Smooth muscle cell (in vitro differentiated cells): ENCODE measurements around the gene VPS52. TPM values are rescaled to one million over a fixed set of nuclear protein-coding genes. Genes with fewer than 3 reads are reported as not detected.
"Not testable (repeated sequence)": the region's sequence is repeated elsewhere in the genome, so short reads cannot be mapped to it uniquely, and the experiment has no call there.

Experiments used
- DNase-seq: peaks from one replicate; lab custom pipeline; 2025; ENCODE audit not compliant: unreplicated experiment; lab: John Stamatoyannopoulos, UW
- H2AFZ ChIP-seq: fragments of 200-600 bp; sonication (generic); 2 replicates; pipeline ENCODE4 v1.6.0; 2016; ENCODE audit warnings: antibody characterized with exemption, low read depth, mild to moderate bottlenecking
- H3F3A ChIP-seq: fragments of 200-600 bp; sonication (generic); 2 replicates; pipeline ENCODE4 v1.6.0; 2017; ENCODE audit warnings: antibody characterized with exemption, low read depth
- H3K27ac ChIP-seq: fragments of 200-600 bp; sonication (generic); 2 replicates; pipeline ENCODE4 v1.5.1; 2016; ENCODE audit warnings: low read depth, mild to moderate bottlenecking
- H3K27me3 ChIP-seq: fragments of 200-600 bp; sonication (generic); 2 replicates; pipeline ENCODE4 v1.6.1; 2016; ENCODE audit warnings: low read depth, mild to moderate bottlenecking
- H3K36me3 ChIP-seq: fragments of 200-600 bp; sonication (generic); 2 replicates; pipeline ENCODE4 v1.5.1; 2016; ENCODE audit warnings: low read depth
- H3K4me1 ChIP-seq: fragments of 200-600 bp; sonication (generic); 2 replicates; pipeline ENCODE4 v1.5.1; 2016; ENCODE audit warnings: low read depth
- H3K4me2 ChIP-seq: fragments of 200-600 bp; sonication (generic); 2 replicates; pipeline ENCODE4 v1.6.0; 2016; ENCODE audit warnings: mild to moderate bottlenecking
- H3K4me3 ChIP-seq: fragments of 200-600 bp; sonication (generic); 2 replicates; pipeline ENCODE4 v1.5.1; 2016; ENCODE audit warnings: mild to moderate bottlenecking
- H3K79me2 ChIP-seq: fragments of 200-600 bp; sonication (generic); 2 replicates; pipeline ENCODE4 v1.6.0; 2016; ENCODE audit warnings: low read depth, mild to moderate bottlenecking
- H3K9ac ChIP-seq: fragments of 200-600 bp; sonication (generic); 2 replicates; pipeline ENCODE4 v1.6.0; 2016; ENCODE audit warnings: low read depth
- H3K9me3 ChIP-seq: fragments of 200-600 bp; sonication (generic); replicated peaks from 2 replicates; pipeline ENCODE4 v1.5.1; 2016; ENCODE audit warnings: low read depth
- H4K20me1 ChIP-seq: fragments of 200-600 bp; sonication (generic); 2 replicates; pipeline ENCODE4 v1.6.0; 2016; ENCODE audit warnings: low read depth
- CTCF ChIP-seq: fragments of 200-600 bp; sonication (generic); IDR thresholded peaks from 2 replicates; pipeline ENCODE4 v1.5.1; 2017; ENCODE audit warnings: borderline replicate concordance, mild to moderate bottlenecking, antibody characterized with exemption; ENCODE audit not compliant: insufficient read depth, poor library complexity, severe bottlenecking
- WGBS: methylation state at CpG from one replicate; pipeline ENCODE4 v1.1.7; 2016; ENCODE audit warnings: low lambda C conversion rate; 5-methylcytosine and 5-hydroxymethylcytosine counted together
- polyA plus RNA-seq: library from polyadenylated mRNA; unstranded; fragments of >200 nt; fragmentation: Nextera tagmentation; extraction: Ambion mirVana; gene quantifications from 2 replicates; pipeline ENCODE4 v1.2.1, GENCODE V29; 2016
- total RNA-seq: library from RNA; depleted of rRNA; stranded (reverse); fragments of >200 nt; gene quantifications from 2 replicates; pipeline ENCODE4 v1.2.3, GENCODE V29; 2014

VPS52 gene
- total and polyA plus RNA-seq, 2 experiments from 2014 or later, result 22.6 to 34.7 TPM

GRCh38 chr6:33271117-33271467 lies 584 bp downstream of the VPS52 start:
- 3% methylated on average over 7 of the region's 7 CpGs for WGBS
- Histone ChIP-seq H3K4me2 (peak overlapping the region; percentile 90), H3F3A (peaks cover 37% of the 10 kb centered on the region), H2AFZ (peak overlapping the region; percentile 53), H3K36me3 (no peaks in the 10 kb centered on the region), H3K27me3 (no peaks in the 10 kb centered on the region), H3K27ac (peak overlapping the region; percentile 85), H4K20me1 (peaks cover 40% of the 10 kb centered on the region), H3K4me3 (peak overlapping the region; percentile 60), H3K79me2 (peaks cover 48% of the 10 kb centered on the region), H3K4me1 (peaks cover 38% of the 10 kb centered on the region), H3K9me3 (no peaks in the 10 kb centered on the region), H3K9ac (peak overlapping the region; percentile 88)
- TF ChIP-seq CTCF, result peak; percentile 4
- DNase-seq, result no peak

- H3F3A ChIP-seq, result no peaks in the 10 kb centered on the region
- no peak for DNase-seq
- H3K27ac ChIP-seq, result no peak overlapping the region
- H3K9me3 ChIP-seq, result no peaks in the 10 kb centered on the region
- H3K4me1 ChIP-seq, result no peaks in the 10 kb centered on the region
- H3K36me3 ChIP-seq, result peaks cover 4% of the 10 kb centered on the region
- no peak overlapping the region for H2AFZ ChIP-seq
- no peak for TF ChIP-seq CTCF
- H3K4me3 ChIP-seq, result no peak overlapping the region
- H3K9ac ChIP-seq, result no peak overlapping the region
- no peaks in the 10 kb centered on the region for H3K79me2 ChIP-seq
- H3K4me2 ChIP-seq, result no peak overlapping the region
- WGBS, result 84% methylated on average over 7 of the region's 7 CpGs
- no peaks in the 10 kb centered on the region for H3K27me3 ChIP-seq
- no peaks in the 10 kb centered on the region for H4K20me1 ChIP-seq
Measured at GRCh38 chr6:33264015-33264414, 7.7 kb downstream of the VPS52 start.

GRCh38 chr6:33262490-33262889 lies 9.2 kb downstream of the VPS52 start:
- not testable (repeated sequence) for H3K4me2 ChIP-seq, H3K9ac ChIP-seq, H3K27ac ChIP-seq, H3K27me3 ChIP-seq, H3K9me3 ChIP-seq, H4K20me1 ChIP-seq, H3K4me1 ChIP-seq, H3K79me2 ChIP-seq, H3K4me3 ChIP-seq, H3F3A ChIP-seq, DNase-seq, H3K36me3 ChIP-seq, H2AFZ ChIP-seq
- 99% methylated on average over 3 of the region's 3 CpGs for WGBS

GRCh38 chr6:33259032-33259431 lies 12.6 kb downstream of the VPS52 start:
- H3K9ac ChIP-seq, result no peak overlapping the region
- WGBS, result 96% methylated on average over 5 of the region's 5 CpGs
- H2AFZ ChIP-seq, result no peak overlapping the region
- H3K79me2 ChIP-seq, result no peaks in the 10 kb centered on the region
- no peak overlapping the region for H3K27ac ChIP-seq
- no peak overlapping the region for H3K4me2 ChIP-seq
- no peaks in the 10 kb centered on the region for H3K4me1 ChIP-seq
- H3F3A ChIP-seq, result no peaks in the 10 kb centered on the region
- no peak for DNase-seq
- no peaks in the 10 kb centered on the region for H3K27me3 ChIP-seq
- H3K36me3 ChIP-seq, result peaks cover 4% of the 10 kb centered on the region
- TF ChIP-seq CTCF, result no peak
- H3K4me3 ChIP-seq, result no peak overlapping the region
- no peaks in the 10 kb centered on the region for H3K9me3 ChIP-seq
- H4K20me1 ChIP-seq, result no peaks in the 10 kb centered on the region
